ENCODE measurements around the gene G2E3. TPM values are rescaled to one million over a fixed set of nuclear protein-coding genes. Genes with fewer than 3 reads are reported as not detected.
"Not testable (repeated sequence)": the region's sequence is repeated elsewhere in the genome, so short reads cannot be mapped to it uniquely, and the experiment has no call there.

The G2E3 gene
- total RNA-seq, 2 donors from 2014 or later: 25.4 to 30.3 TPM

- ATAC-seq: no peak
- H3K4me1 Mint-ChIP-seq (ENCODE audit: low read depth in 2 of 2): peaks cover 27 to 33% of the 10 kb centered on the region in 2 donors
- DNase-seq (ENCODE audit: low spot score): no peak
- H3K36me3 Mint-ChIP-seq: peaks cover 15% of the 10 kb centered on the region
- no peaks in the 10 kb centered on the region for H3K9me3 Mint-ChIP-seq
- H3K27ac Mint-ChIP-seq: no peak overlapping the region
- no peaks in the 10 kb centered on the region for H3K27me3 Mint-ChIP-seq
- no peak overlapping the region for H3K4me3 Mint-ChIP-seq
Observed at GRCh38 chr14:30625533-30625932, 66.6 kb downstream of the G2E3 start.

DNA sequence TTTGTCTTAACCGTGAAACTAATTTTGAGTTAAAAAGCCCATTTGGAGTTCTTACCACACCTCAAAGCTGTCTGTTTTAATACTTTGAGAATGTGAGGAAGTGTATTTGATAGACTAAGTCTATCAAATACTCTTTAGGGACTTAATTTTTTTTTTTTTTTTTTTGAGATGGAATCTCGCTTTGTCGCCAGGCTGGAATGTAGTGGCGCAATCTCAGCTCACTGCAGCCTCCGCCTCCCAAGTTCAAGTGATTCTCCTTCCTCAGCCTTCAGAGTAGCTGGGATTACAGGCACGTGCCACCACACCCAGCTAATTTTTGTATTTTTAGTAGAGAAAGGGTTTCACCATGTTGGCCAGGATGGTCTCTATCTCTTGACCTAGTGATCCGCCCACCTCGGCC lies 70.5 kb downstream of the G2E3 start:
- H3K36me3 Mint-ChIP-seq: peaks cover 11% of the 10 kb centered on the region
- not testable (repeated sequence) for ATAC-seq; H3K4me3 Mint-ChIP-seq; DNase-seq (ENCODE audit: low spot score); H3K9me3 Mint-ChIP-seq; H3K27ac Mint-ChIP-seq; H3K27me3 Mint-ChIP-seq
- H3K4me1 Mint-ChIP-seq (ENCODE audit: low read depth in 2 of 2): peaks cover 13 to 21% of the 10 kb centered on the region in 2 donors

DNA sequence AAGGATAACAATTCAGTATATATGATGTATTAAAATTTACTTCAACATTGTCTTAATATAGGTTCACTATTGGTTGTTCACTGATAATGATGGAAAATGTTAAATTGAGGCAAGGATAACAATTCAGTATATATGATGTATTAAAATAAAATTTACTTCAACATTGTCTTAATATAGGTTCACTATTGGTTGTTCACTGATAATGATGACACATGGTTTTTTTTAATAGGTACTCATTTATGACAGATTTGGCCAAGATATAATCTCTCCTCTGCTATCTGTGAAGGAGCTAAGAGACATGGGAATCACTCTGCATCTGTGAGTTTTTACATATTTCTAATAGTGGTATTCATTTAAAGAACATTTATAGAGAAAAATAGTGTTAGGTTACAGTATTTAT lies 71.3 kb downstream of the G2E3 start:
- Mint-ChIP-seq H3K36me3 (peaks cover 6% of the 10 kb centered on the region), H3K9me3 (no peaks in the 10 kb centered on the region), H3K27me3 (no peaks in the 10 kb centered on the region), H3K27ac (no peak overlapping the region), H3K4me3 (no peak overlapping the region), H3K4me1 (ENCODE audit: low read depth in 2 of 2) (peaks cover 9 to 14% of the 10 kb centered on the region in 2 donors)
- DNase-seq (ENCODE audit: low spot score): no peak
- ATAC-seq: no peak

- Mint-ChIP-seq H3K27ac (no peak overlapping the region), H3K4me1 (ENCODE audit: low read depth in 2 of 2) (peaks cover 7 to 24% of the 10 kb centered on the region in 2 donors), H3K36me3 (peaks cover 24% of the 10 kb centered on the region), H3K9me3 (no peaks in the 10 kb centered on the region), H3K27me3 (no peaks in the 10 kb centered on the region), H3K4me3 (no peak overlapping the region)
- DNase-seq (ENCODE audit: low spot score): no peak
- no peak for ATAC-seq
Observed at GRCh38 chr14:30632730-30633129, 73.8 kb downstream of the G2E3 start.

GRCh38 chr14:30638926-30639325 lies 80.0 kb downstream of the G2E3 start:
- Mint-ChIP-seq H3K9me3 (no peaks in the 10 kb centered on the region), H3K27me3 (no peaks in the 10 kb centered on the region), H3K36me3 (peaks cover 28% of the 10 kb centered on the region), H3K4me3 (no peak overlapping the region), H3K27ac (no peak overlapping the region), H3K4me1 (ENCODE audit: low read depth in 2 of 2) (peaks cover 3 to 18% of the 10 kb centered on the region in 2 donors)
- ATAC-seq: no peak
- no peak for DNase-seq (ENCODE audit: low spot score)

- H3K36me3 Mint-ChIP-seq: peaks cover 45% of the 10 kb centered on the region
- H3K9me3 Mint-ChIP-seq: peaks cover 4% of the 10 kb centered on the region
- DNase-seq (ENCODE audit: low spot score) (no peak), ATAC-seq (no peak)
- no peaks in the 10 kb centered on the region for H3K27me3 Mint-ChIP-seq
- no peak overlapping the region for H3K27ac Mint-ChIP-seq
- no peak overlapping the region for H3K4me3 Mint-ChIP-seq
- peaks cover 10 to 26% of the 10 kb centered on the region in 2 donors for H3K4me1 Mint-ChIP-seq (ENCODE audit: low read depth in 2 of 2)
Observed at GRCh38 chr14:30641207-30641606, 82.2 kb downstream of the G2E3 start.

DNA sequence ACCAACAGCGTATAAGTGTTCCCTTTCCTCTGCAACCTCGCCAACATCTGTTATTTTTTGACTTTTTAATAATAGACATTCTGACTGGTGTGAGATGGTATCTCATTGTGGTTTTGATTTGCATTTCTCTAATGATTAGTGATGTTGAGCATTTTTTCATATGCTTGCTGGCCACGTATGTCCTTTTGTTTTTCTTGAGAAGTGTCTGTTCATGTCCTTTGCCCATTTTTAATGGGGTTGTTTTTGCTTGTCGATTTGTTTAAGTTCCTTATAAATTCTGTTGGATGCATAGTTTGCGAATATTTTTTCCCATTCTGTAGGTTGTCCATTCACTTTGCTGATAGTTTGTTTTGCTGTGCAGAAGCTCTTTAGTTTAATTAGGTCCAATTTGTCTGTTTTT lies 85.5 kb downstream of the G2E3 start:
- DNase-seq (ENCODE audit: low spot score); H3K27me3 Mint-ChIP-seq; H3K9me3 Mint-ChIP-seq; H3K27ac Mint-ChIP-seq; ATAC-seq; H3K4me3 Mint-ChIP-seq: not testable (repeated sequence)
- H3K4me1 Mint-ChIP-seq (ENCODE audit: low read depth in 2 of 2): peaks cover 11 to 16% of the 10 kb centered on the region in 2 donors
- peaks cover 36% of the 10 kb centered on the region for H3K36me3 Mint-ChIP-seq

GRCh38 chr14:30645600-30645999 lies 86.6 kb downstream of the G2E3 start:
- no peak overlapping the region for H3K27ac Mint-ChIP-seq
- no peak overlapping the region for H3K4me3 Mint-ChIP-seq
- no peak for ATAC-seq

GRCh38 chr14:30648471-30648870 lies 89.5 kb downstream of the G2E3 start:
- H3K4me1 Mint-ChIP-seq (ENCODE audit: low read depth in 2 of 2): peaks cover 8 to 16% of the 10 kb centered on the region in 2 donors
- no peaks in the 10 kb centered on the region for H3K27me3 Mint-ChIP-seq
- H3K27ac Mint-ChIP-seq: no peak overlapping the region
- ATAC-seq (no peak), DNase-seq (ENCODE audit: low spot score) (no peak)
- H3K9me3 Mint-ChIP-seq: peaks cover 4% of the 10 kb centered on the region
- H3K4me3 Mint-ChIP-seq: no peak overlapping the region
- H3K36me3 Mint-ChIP-seq: peaks cover 44% of the 10 kb centered on the region

More at GRCh38 chr14:30645600-30645999, 86.6 kb downstream of the G2E3 start:
- Mint-ChIP-seq H3K36me3 (peaks cover 39% of the 10 kb centered on the region), H3K27me3 (no peaks in the 10 kb centered on the region), H3K4me1 (ENCODE audit: low read depth in 2 of 2) (peaks cover 8 to 16% of the 10 kb centered on the region in 2 donors), H3K9me3 (peaks cover 4% of the 10 kb centered on the region)
- no peak for DNase-seq (ENCODE audit: low spot score)

GRCh38 chr14:30651937-30652336 lies 93.0 kb downstream of the G2E3 start:
- no peaks in the 10 kb centered on the region for H3K4me1 Mint-ChIP-seq (ENCODE audit: low read depth in 2 of 2)
- H3K27me3 Mint-ChIP-seq: no peaks in the 10 kb centered on the region
- no peaks in the 10 kb centered on the region for H3K9me3 Mint-ChIP-seq
- DNase-seq (ENCODE audit: low spot score) (no peak), ATAC-seq (peak in 1 of 2 donors; percentile 54)
- H3K4me3 Mint-ChIP-seq: no peak overlapping the region
- peaks cover 11% of the 10 kb centered on the region for H3K36me3 Mint-ChIP-seq
- H3K27ac Mint-ChIP-seq: no peak overlapping the region

- Mint-ChIP-seq H3K4me3 (no peak overlapping the region), H3K9me3 (no peaks in the 10 kb centered on the region), H3K36me3 (peaks cover 10% of the 10 kb centered on the region), H3K27me3 (no peaks in the 10 kb centered on the region), H3K4me1 (ENCODE audit: low read depth in 2 of 2) (no peaks in the 10 kb centered on the region), H3K27ac (no peak overlapping the region)
- DNase-seq (ENCODE audit: low spot score) (no peak), ATAC-seq (no peak)
Observed at GRCh38 chr14:30655124-30655523, 96.2 kb downstream of the G2E3 start.

DNA sequence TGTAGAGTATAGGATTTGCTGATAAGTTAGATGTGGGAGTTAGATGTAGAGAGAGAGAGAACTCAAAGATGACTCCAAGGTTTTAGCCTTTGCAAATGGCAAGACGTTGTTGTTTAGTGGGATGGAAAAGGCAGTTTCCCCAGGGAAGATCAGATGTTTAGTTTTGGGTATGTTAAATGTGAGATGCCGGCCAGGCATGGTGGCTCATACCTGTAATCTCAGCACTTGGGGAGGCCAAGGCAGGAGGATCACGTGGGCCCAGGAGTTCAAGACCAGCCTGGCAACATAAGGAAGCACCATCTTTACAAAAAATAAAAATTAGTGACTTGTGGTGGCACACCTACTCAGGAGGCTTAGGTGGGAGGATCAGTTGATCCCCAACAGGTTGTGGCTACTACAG lies 96.7 kb downstream of the G2E3 start:
- Mint-ChIP-seq H3K27me3 (no peaks in the 10 kb centered on the region), H3K4me3 (no peak overlapping the region), H3K9me3 (no peaks in the 10 kb centered on the region), H3K36me3 (peaks cover 9% of the 10 kb centered on the region), H3K4me1 (ENCODE audit: low read depth in 2 of 2) (no peaks in the 10 kb centered on the region), H3K27ac (no peak overlapping the region)
- no peak for ATAC-seq
- DNase-seq (ENCODE audit: low spot score): no peak

GRCh38 chr14:30656190-30656632 lies 97.3 kb downstream of the G2E3 start:
- Mint-ChIP-seq H3K27me3 (no peaks in the 10 kb centered on the region), H3K9me3 (no peaks in the 10 kb centered on the region), H3K4me1 (ENCODE audit: low read depth in 2 of 2) (no peaks in the 10 kb centered on the region), H3K27ac (no peak overlapping the region), H3K4me3 (no peak overlapping the region), H3K36me3 (peaks cover 9% of the 10 kb centered on the region)
- DNase-seq (ENCODE audit: low spot score) (no peak), ATAC-seq (no peak)

- no peaks in the 10 kb centered on the region for H3K4me1 Mint-ChIP-seq (ENCODE audit: low read depth in 2 of 2)
- H3K27ac Mint-ChIP-seq: no peak overlapping the region
- H3K27me3 Mint-ChIP-seq: no peaks in the 10 kb centered on the region
- no peak overlapping the region for H3K4me3 Mint-ChIP-seq
- H3K9me3 Mint-ChIP-seq: no peaks in the 10 kb centered on the region
- no peak for ATAC-seq
- no peak for DNase-seq (ENCODE audit: low spot score)
- peaks cover 5% of the 10 kb centered on the region for H3K36me3 Mint-ChIP-seq
Observed at GRCh38 chr14:30657050-30657449, 98.1 kb downstream of the G2E3 start.

GRCh38 chr14:30657606-30658163 lies 98.7 kb downstream of the G2E3 start:
- Mint-ChIP-seq H3K27me3 (no peaks in the 10 kb centered on the region), H3K4me1 (ENCODE audit: low read depth in 2 of 2) (peaks cover 0 to 6% of the 10 kb centered on the region in 2 donors), H3K4me3 (no peak overlapping the region), H3K27ac (no peak overlapping the region), H3K9me3 (no peaks in the 10 kb centered on the region), H3K36me3 (peaks cover 12% of the 10 kb centered on the region)
- no peak for ATAC-seq
- no peak for DNase-seq (ENCODE audit: low spot score)
